K562 (cell line): Measurements from ENCODE around the gene C16orf92. TPM values are rescaled to one million over a fixed set of nuclear protein-coding genes. Genes with fewer than 3 reads are reported as not detected.
"Not testable (repeated sequence)": the region's sequence is repeated elsewhere in the genome, so short reads cannot be mapped to it uniquely, and the experiment has no call there.

Experiments used
- ATAC-seq: fragments of 200-7000 bp; cut with Tn5 transposase; 3 replicates; pipeline ENCODE4 v1.9.1; 2020; ENCODE audit warnings: moderate library complexity
- BruUV-seq: library from RNA; stranded (reverse); fragments of 400-500 nt; replicated peaks from 2 replicates; lab custom pipeline; 2021; lab: Mats Ljungman, UMichigan
- CTCF ChIA-PET: fragments of 300-600 bp; formaldehyde crosslinking; extraction: SDS; loops from one replicate; lab custom pipeline; 2021; ENCODE audit warnings: low intra/inter-chr PET ratio; lab: Yijun Ruan, JAX
- POLR2A ChIA-PET: fragments of 300-600, 350-650 bp; sonication (Branson Sonifier 250); formaldehyde crosslinking; extraction: SDS; loops from one replicate; lab custom pipeline; 2021; ENCODE audit warnings: antibody characterized with exemption, inconsistent platforms; lab: Yijun Ruan, JAX
- DNase-seq, 4 experiments: peaks; one replicate each; pipeline versions ENCODE4 v3.0.0 to v3.0.0-alpha.2; 2011 to 2018; ENCODE audit warnings: low spot score in 3 of 4, mixed read lengths in 3 of 4; ENCODE audit errors: extremely low read depth in 1 of 4
- FAIRE-seq: peaks from 2 replicates; lab custom pipeline; 2011; peaks lifted over from hg19 to GRCh38; lab: Jason Lieb, UNC
- H2AFZ ChIP-seq: 2 replicates; pipeline ENCODE4 v1.6.0; 2011; ENCODE audit warnings: low read depth, low read length, control low read depth, inconsistent platforms
- H3K27ac ChIP-seq: fragments of 200-600 bp; 3 replicates; pipeline ENCODE4 v1.8.0; 2011; ENCODE audit warnings: low read depth, mild to moderate bottlenecking, control low read depth, inconsistent platforms, low read length, moderate library complexity, mixed read lengths; ENCODE audit errors: extremely low read depth
- H3K27me3 ChIP-seq, 2 experiments: fragments of 300-600 bp in 1 of 2; 2 replicates in 1 of 2; 3 replicates in 1 of 2; pipeline versions ENCODE4 v1.6.0 to v1.8.0; 2011; ENCODE audit warnings: inconsistent platforms in 2 of 2, low read length in 2 of 2, mild to moderate bottlenecking in 1 of 2, mixed read lengths in 1 of 2, moderate library complexity in 1 of 2; ENCODE audit not compliant: control insufficient read depth in 2 of 2, insufficient read depth in 2 of 2
- H3K36me3 ChIP-seq: fragments of 300-600 bp; 3 replicates; pipeline ENCODE4 v1.8.0; 2011; ENCODE audit warnings: mild to moderate bottlenecking, low read length, inconsistent platforms; ENCODE audit not compliant: control insufficient read depth, insufficient read depth
- H3K4me1 ChIP-seq, 2 experiments: fragments of 200-600 bp in 1 of 2; replicated peaks in 1 of 2; 2 replicates in 1 of 2; 3 replicates in 1 of 2; pipeline versions ENCODE4 v1.5.1 to v1.8.0; 2011; ENCODE audit warnings: inconsistent platforms in 2 of 2, low read length in 2 of 2, mild to moderate bottlenecking in 1 of 2, mixed read lengths in 1 of 2, moderate library complexity in 1 of 2; ENCODE audit not compliant: control insufficient read depth in 2 of 2, insufficient read depth in 2 of 2
- H3K4me2 ChIP-seq: 2 replicates; pipeline ENCODE4 v1.6.1; 2011; ENCODE audit warnings: low read length, control low read depth, inconsistent platforms, mixed read lengths; ENCODE audit not compliant: insufficient read depth
- H3K4me3 ChIP-seq: fragments of 200-600 bp; sonication (generic), shearing (Covaris generic); 2 replicates; pipeline ENCODE4 v1.5.1; 2016; ENCODE audit warnings: control low read depth, inconsistent platforms
- H3K79me2 ChIP-seq: fragments of 200-600 bp; 3 replicates; pipeline ENCODE4 v1.8.0; 2011; ENCODE audit warnings: low read length, inconsistent platforms; ENCODE audit not compliant: control insufficient read depth, insufficient read depth
- H3K9ac ChIP-seq, 2 experiments: 2 replicates each; pipeline versions ENCODE4 v1.6.0 to v1.6.1; 2011; ENCODE audit warnings: low read depth in 2 of 2, low read length in 2 of 2, control low read depth in 1 of 2, inconsistent platforms in 1 of 2, mild to moderate bottlenecking in 1 of 2, mixed read lengths in 1 of 2; ENCODE audit not compliant: insufficient read depth in 1 of 2
- H3K9me1 ChIP-seq: one replicate; pipeline ENCODE4 v1.6.0; 2011; ENCODE audit warnings: inconsistent platforms, mild to moderate bottlenecking, low read length, moderate library complexity; ENCODE audit not compliant: control insufficient read depth, insufficient read depth
- H3K9me3 ChIP-seq: replicated peaks from 2 replicates; pipeline ENCODE4 v1.5.1; 2011; ENCODE audit warnings: low read depth, low read length, inconsistent platforms; ENCODE audit not compliant: control insufficient read depth, insufficient read depth
- H4K20me1 ChIP-seq: replicated peaks from 2 replicates; pipeline ENCODE4 v1.6.1; 2011; ENCODE audit warnings: low read length, inconsistent platforms, mixed read lengths; ENCODE audit not compliant: control insufficient read depth, insufficient read depth
- BCOR ChIP-seq: fragments of 450-650 bp; IDR thresholded peaks from 2 replicates; pipeline ENCODE4 v1.6.1; 2016
- EGR1 ChIP-seq: fragments of 450-650 bp; conservative IDR thresholded peaks from 2 replicates; pipeline ENCODE4 v1.6.1; 2017; ENCODE audit warnings: mild to moderate bottlenecking
- WGBS: fragments of 100-300 bp; shearing (Covaris generic); methylation state at CpG from one replicate; pipeline ENCODE4 v1.1.6; 2016; ENCODE audit warnings: low coverage, mixed read lengths; ENCODE audit not compliant: insufficient coverage; ENCODE audit errors: missing lambda C conversion rate; 5-methylcytosine and 5-hydroxymethylcytosine counted together
- in situ Hi-C: fragments of 300-500 bp; cut with MboI; formaldehyde crosslinking; loops from 4 replicates; pipeline ENCODE4 v1.15.0; 2018; ENCODE audit warnings: inconsistent platforms, mixed read lengths
- intact Hi-C: fragments of 100-400 bp; cut with micrococcal nuclease; formaldehyde crosslinking; loops from 2 replicates; pipeline ENCODE4 v1.14.2; 2022
- polyA plus RNA-seq, 8 experiments: library from polyadenylated mRNA; depleted of rRNA in 4 of 8; stranded (reverse) in 5 of 8; unstranded in 3 of 8; fragments of >200 nt; fragmentation: Nextera tagmentation in 2 of 8; fragmentation: Illumina TruSeq in 1 of 8; extraction: Ambion mirVana in 2 of 8; extraction: Trizol in 1 of 8; gene quantifications; 2 replicates each; pipeline versions ENCODE4 v1.2.1 to v1.2.3, GENCODE V29; 2011 to 2014; ENCODE audit warnings: inconsistent platforms in 1 of 8, missing spikeins in 1 of 8
- total RNA-seq, 7 experiments: library from RNA; depleted of rRNA in 6 of 7; stranded (reverse); fragments of >200 nt in 6 of 7; fragmentation: Illumina TruSeq in 2 of 7; extraction: Trizol in 2 of 7; gene quantifications; 2 replicates each; pipeline versions ENCODE4 v1.2.1 to v1.2.3, GENCODE V29; 2011 to 2021; ENCODE audit warnings: low replicate concordance in 1 of 7

The C16orf92 gene
- total and polyA plus RNA-seq, 9 of the 15 experiments (the other 6 are each of a cell fraction or from before 2014, with no cell fraction given) = not detected

DNA sequence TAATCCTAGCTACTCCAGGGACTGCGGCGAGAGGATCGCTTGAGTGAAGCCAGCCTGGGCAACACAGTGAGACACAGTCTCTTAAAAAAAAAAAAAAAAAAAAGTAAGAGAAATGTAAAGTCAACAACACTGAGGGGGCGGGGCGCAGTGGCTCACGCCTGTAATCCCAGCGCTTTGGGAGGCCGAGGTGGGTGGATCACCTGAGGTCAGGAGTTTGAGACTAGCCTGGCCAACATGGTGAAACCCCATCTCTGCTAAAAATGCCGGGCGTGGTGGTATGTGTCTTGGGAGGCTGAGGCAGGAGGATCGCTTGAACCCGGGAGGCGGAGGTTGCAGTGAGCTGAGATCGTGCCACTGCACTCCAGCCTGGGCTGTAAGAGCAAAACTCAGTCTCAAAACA is 10.4 kb upstream of the C16orf92 start:
- H3K79me2 ChIP-seq, in situ Hi-C loops, intact Hi-C loops, ATAC-seq, H3K27ac ChIP-seq, H3K4me2 ChIP-seq, DNase-seq, BruUV-seq, H3K9me1 ChIP-seq, H3K9me3 ChIP-seq, H3K9ac ChIP-seq, H3K4me3 ChIP-seq, H4K20me1 ChIP-seq, CTCF ChIA-PET, H2AFZ ChIP-seq, H3K36me3 ChIP-seq, H3K27me3 ChIP-seq, FAIRE-seq: not testable (repeated sequence)
- peaks cover 0 to 36% of the 10 kb centered on the region in 2 experiments; a peak in 2 of 5 replicates for H3K4me1 ChIP-seq
- TF ChIP-seq EGR1 = peak; percentile 62
- TF ChIP-seq BCOR = peak; percentile 37; the same call in 1 of the 2 replicates
- 63% methylated on average over 9 of the region's 14 CpGs for WGBS
- POLR2A ChIA-PET = interaction anchor here (0.7 kb wide), 1 partner anchor 582 kb away, joined by 3 read pairs; no protein-coding TSS in a partner anchor

DNA sequence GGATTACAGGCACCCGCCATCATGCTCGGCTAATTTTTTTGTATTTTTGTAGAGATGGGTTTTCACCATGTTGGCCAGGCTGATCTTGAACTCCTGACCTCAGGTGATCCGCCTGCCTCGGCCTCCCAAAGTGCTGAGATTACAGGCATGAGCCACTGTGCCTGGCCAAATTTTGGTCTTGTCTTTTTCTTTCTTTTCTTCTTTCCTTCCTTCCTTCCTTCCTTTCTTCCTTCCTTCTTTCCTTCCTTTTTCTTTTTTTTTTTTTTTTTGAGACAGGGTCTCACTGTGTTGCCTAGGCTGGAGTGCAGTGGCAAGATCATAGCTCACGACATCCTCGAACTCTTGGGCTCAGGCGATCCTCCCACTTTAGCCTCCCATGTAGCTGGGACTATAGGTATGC is 7.5 kb upstream of the C16orf92 start:
- ATAC-seq, in situ Hi-C loops, BruUV-seq, H3K27me3 ChIP-seq, intact Hi-C loops, DNase-seq, H3K4me2 ChIP-seq, H3K4me3 ChIP-seq, H3K9me1 ChIP-seq, H3K27ac ChIP-seq, H3K36me3 ChIP-seq, FAIRE-seq, CTCF ChIA-PET, H3K9me3 ChIP-seq, H4K20me1 ChIP-seq, H2AFZ ChIP-seq, H3K79me2 ChIP-seq, H3K9ac ChIP-seq: not testable (repeated sequence)
- POLR2A ChIA-PET = interaction anchor here (0.6 kb wide), 1 partner anchor 59 kb away, joined by 3 read pairs; no protein-coding TSS in a partner anchor
- peaks cover 0 to 20% of the 10 kb centered on the region in 2 experiments; a peak in 2 of 5 replicates for H3K4me1 ChIP-seq
- 29% methylated on average over 7 of the region's 7 CpGs for WGBS
